ENCODE results near the gene TREM1. TPM values are rescaled to one million over a fixed set of nuclear protein-coding genes. Genes with fewer than 3 reads are reported as not detected.

Gene TREM1
- total and polyA plus RNA-seq, 4 donors: 0.09 to 1.3 (median 0.38) TPM

GRCh38 chr6:41335296-41335695 lies 48.8 kb upstream of the TREM1 start, which contains the start of gene NCR2:
Gene NCR2, plus strand, starts transcription at chr6:41335608. Its CDS starts 269 bp downstream, at chr6:41335877.
- 88% methylated on average over 5 of the region's 5 CpGs for WGBS
- Histone ChIP-seq H3K36me3 (ENCODE audit: control insufficient read depth in 4 of 4, insufficient read depth in 3 of 4, low read depth in 1 of 4, low read length in 3 of 4) (no peaks in the 10 kb centered on the region), H3K9ac (ENCODE audit: low read depth in 1 of 2, low read length in 2 of 2) (no peak within 1 kb of the TSS), H3K4me1 (ENCODE audit: control insufficient read depth in 4 of 4, insufficient read depth in 4 of 4, low read length in 3 of 4) (no peaks in the 10 kb centered on the region), H3K4me3 (ENCODE audit: low read depth in 1 of 3, low read length in 3 of 3) (no peak within 1 kb of the TSS), H3K9me3 (ENCODE audit: control insufficient read depth in 4 of 4, low read length in 3 of 4) (no peaks in the 10 kb centered on the region), H3K27ac (ENCODE audit: low read depth in 1 of 2, low read length in 2 of 2) (no peak within 1 kb of the TSS), H3K27me3 (ENCODE audit: control insufficient read depth in 4 of 4, insufficient read depth in 4 of 4, low read length in 3 of 4) (peaks cover 0 to 4% (median 0%) of the 10 kb centered on the region in 4 donors)
- DNase-seq (ENCODE audit: low spot score): no peak
- TF ChIP-seq YY1 (IDR thresholded peaks at IDR 0.05): no peak
- no peak for TF ChIP-seq GABPA (IDR thresholded peaks at IDR 0.05 in 1 of 2, conservative IDR thresholded peaks at IDR 0.05 in 1 of 2)
- TF ChIP-seq MAX (IDR thresholded peaks at IDR 0.05): no peak
- no peak for TF ChIP-seq EGR1 (IDR thresholded peaks at IDR 0.05; ENCODE audit: low read depth in 2 of 2)

DNA sequence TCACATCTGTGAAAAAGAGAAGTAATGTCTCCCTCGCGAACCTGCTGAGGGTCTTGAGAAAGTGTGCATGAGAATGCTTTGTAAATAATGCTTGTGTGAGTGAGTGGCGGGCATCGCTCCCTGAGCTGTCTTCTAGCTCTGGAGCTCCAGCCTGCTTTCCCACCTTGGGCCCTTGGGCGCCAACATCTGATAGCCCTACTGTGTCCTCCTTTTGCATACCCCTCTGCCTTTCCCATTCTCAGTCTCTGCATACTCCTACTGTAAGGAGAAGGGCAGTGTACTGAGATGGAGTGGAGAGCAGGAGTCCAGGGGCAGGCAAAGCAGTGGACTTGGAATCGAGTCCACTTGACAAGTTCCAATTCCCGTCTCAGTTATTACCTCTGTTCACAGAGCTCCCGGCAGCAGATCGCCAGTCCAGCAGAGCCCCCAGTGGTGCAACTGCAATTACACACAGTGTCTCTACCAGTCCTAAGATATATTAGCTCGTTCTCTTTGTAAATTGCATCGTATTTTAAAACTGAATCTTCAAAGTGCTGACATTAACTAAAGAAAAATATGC lies 48.1 kb upstream of the TREM1 start:
- TF ChIP-seq GABPA (IDR thresholded peaks at IDR 0.05 in 1 of 2, conservative IDR thresholded peaks at IDR 0.05 in 1 of 2) (no peak), YY1 (IDR thresholded peaks at IDR 0.05) (no peak), REST (IDR thresholded peaks at IDR 0.05) (no peak), MAX (IDR thresholded peaks at IDR 0.05) (no peak), EGR1 (IDR thresholded peaks at IDR 0.05; ENCODE audit: low read depth in 2 of 2) (no peak), JUND (IDR thresholded peaks at IDR 0.05) (no peak), FOXA1 (IDR thresholded peaks at IDR 0.05) (no peak), RXRA (IDR thresholded peaks at IDR 0.05) (no peak), FOXA2 (IDR thresholded peaks at IDR 0.05) (no peak), CTCF (IDR thresholded peaks at IDR 0.05; ENCODE audit: low read depth, low read length, missing input control) (no peak), HNF4G (IDR thresholded peaks at IDR 0.05) (no peak), SP1 (IDR thresholded peaks at IDR 0.05) (no peak), ZBTB33 (IDR thresholded peaks at IDR 0.05) (no peak), RAD21 (IDR thresholded peaks at IDR 0.05) (no peak), HNF4A (conservative IDR thresholded peaks at IDR 0.05) (no peak), NR2F2 (IDR thresholded peaks at IDR 0.05) (no peak)
- TF ChIP-seq, protein P1, sequence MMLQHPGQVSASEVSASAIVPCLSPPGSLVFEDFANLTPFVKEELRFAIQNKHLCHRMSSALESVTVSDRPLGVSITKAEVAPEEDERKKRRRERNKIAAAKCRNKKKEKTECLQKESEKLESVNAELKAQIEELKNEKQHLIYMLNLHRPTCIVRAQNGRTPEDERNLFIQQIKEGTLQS (IDR thresholded peaks at IDR 0.05): no peak
- Histone ChIP-seq H3K36me3 (ENCODE audit: control insufficient read depth in 4 of 4, insufficient read depth in 3 of 4, low read depth in 1 of 4, low read length in 3 of 4) (no peaks in the 10 kb centered on the region), H3K4me3 (ENCODE audit: low read depth in 1 of 3, low read length in 3 of 3) (no peak overlapping the region), H3K27ac (ENCODE audit: low read depth in 1 of 2, low read length in 2 of 2) (no peak overlapping the region), H3K27me3 (ENCODE audit: control insufficient read depth in 4 of 4, insufficient read depth in 4 of 4, low read length in 3 of 4) (peaks cover 0 to 4% (median 0%) of the 10 kb centered on the region in 4 donors), H3K4me1 (ENCODE audit: control insufficient read depth in 4 of 4, insufficient read depth in 4 of 4, low read length in 3 of 4) (no peaks in the 10 kb centered on the region), H3K9me3 (ENCODE audit: control insufficient read depth in 4 of 4, low read length in 3 of 4) (no peaks in the 10 kb centered on the region), H3K9ac (ENCODE audit: low read depth in 1 of 2, low read length in 2 of 2) (no peak overlapping the region)
- 73% methylated on average over 11 of the region's 11 CpGs for WGBS
- DNase-seq (ENCODE audit: low spot score): no peak

All from liver (tissue), 9 donors.